ENCODE results near the gene NFIB.
A peak's percentile ranks its signal among the peaks of the same experiment; 100 is the strongest.

NFIB gene

DNA sequence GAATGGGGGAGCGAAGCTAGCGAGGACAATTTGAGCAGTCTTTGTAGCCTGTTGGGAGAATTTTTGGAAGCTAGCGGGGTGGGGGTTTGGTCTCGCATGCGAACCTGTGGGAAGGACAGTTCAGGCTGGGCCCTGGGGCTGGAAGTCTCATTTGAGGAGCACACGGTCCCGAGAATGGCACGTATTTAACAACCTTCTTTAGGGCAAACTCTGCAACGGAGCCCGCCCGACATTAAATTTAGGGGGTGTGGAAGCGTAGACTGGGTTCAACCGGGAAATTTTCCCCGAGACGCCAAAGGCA lies 35.2 kb upstream of the NFIB start:
- FAIRE-seq (no peak), DNase-seq (ENCODE audit: insufficient read length, low spot score) (no peak)
- TF ChIP-seq, protein P1, sequence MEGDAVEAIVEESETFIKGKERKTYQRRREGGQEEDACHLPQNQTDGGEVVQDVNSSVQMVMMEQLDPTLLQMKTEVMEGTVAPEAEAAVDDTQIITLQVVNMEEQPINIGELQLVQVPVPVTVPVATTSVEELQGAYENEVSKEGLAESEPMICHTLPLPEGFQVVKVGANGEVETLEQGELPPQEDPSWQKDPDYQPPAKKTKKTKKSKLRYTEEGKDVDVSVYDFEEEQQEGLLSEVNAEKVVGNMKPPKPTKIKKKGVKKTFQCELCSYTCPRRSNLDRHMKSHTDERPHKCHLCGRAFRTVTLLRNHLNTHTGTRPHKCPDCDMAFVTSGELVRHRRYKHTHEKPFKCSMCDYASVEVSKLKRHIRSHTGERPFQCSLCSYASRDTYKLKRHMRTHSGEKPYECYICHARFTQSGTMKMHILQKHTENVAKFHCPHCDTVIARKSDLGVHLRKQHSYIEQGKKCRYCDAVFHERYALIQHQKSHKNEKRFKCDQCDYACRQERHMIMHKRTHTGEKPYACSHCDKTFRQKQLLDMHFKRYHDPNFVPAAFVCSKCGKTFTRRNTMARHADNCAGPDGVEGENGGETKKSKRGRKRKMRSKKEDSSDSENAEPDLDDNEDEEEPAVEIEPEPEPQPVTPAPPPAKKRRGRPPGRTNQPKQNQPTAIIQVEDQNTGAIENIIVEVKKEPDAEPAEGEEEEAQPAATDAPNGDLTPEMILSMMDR (IDR thresholded peaks at IDR 0.05; ENCODE audit: insufficient read depth, missing control alignments): no peak

DNA sequence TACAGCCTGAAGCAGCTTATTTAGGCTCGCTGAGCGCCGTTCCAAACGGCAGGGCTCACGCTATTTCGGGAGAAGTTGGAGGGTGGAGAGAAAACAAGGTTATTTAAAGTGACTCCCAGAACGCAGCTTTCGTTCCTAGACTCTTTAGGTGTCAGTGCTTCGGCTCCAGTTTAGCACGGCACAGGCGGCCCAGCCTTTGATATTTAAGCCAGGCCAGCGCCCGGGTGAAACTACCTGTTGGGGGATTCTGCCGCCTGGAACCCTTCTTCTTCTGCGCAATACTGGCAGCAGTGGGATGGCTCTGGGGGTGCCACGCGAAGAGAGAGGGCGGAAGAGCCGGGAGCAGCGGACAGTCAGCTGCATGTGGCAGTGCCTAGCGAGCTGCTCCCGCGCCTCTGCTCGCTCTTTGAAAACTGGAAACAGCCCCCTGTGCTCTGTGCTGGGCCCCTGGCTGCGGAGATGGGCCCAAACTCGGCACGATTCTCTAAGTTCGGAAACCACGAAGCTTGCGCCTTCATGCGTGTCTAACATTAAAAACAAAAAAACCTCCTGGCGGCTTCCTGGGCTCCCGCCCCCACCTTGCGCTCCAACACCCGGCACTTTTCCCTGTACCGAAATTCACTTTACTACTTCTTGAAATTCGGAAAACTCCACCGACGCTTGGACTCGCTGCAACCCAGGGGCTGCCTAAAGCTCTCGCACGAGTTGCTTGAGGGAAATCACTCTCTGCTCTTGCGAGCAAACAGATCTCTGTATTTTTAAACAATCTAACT lies 34.6 kb upstream of the NFIB start:
- TF ChIP-seq, protein P1 (IDR thresholded peaks at IDR 0.05; ENCODE audit: insufficient read depth, missing control alignments): no peak
- FAIRE-seq (no peak), DNase-seq (ENCODE audit: insufficient read length, low spot score) (no peak)

DNA sequence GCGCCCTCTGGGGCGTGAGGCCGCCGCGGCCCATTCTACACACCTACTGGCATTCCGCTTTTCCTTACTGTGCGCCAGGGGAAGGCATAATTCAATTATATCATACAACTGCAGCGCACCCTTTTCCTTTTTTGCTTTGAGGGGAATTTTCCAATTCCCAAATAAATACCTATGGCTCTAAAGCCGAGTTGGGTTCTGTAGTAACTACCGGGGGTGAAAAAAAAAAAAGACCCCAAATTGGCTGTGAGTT lies 34.1 kb upstream of the NFIB start:
- DNase-seq (ENCODE audit: insufficient read length, low spot score): no peak
- TF ChIP-seq, protein P1 (IDR thresholded peaks at IDR 0.05; ENCODE audit: insufficient read depth, missing control alignments): no peak
- FAIRE-seq: no peak

DNA sequence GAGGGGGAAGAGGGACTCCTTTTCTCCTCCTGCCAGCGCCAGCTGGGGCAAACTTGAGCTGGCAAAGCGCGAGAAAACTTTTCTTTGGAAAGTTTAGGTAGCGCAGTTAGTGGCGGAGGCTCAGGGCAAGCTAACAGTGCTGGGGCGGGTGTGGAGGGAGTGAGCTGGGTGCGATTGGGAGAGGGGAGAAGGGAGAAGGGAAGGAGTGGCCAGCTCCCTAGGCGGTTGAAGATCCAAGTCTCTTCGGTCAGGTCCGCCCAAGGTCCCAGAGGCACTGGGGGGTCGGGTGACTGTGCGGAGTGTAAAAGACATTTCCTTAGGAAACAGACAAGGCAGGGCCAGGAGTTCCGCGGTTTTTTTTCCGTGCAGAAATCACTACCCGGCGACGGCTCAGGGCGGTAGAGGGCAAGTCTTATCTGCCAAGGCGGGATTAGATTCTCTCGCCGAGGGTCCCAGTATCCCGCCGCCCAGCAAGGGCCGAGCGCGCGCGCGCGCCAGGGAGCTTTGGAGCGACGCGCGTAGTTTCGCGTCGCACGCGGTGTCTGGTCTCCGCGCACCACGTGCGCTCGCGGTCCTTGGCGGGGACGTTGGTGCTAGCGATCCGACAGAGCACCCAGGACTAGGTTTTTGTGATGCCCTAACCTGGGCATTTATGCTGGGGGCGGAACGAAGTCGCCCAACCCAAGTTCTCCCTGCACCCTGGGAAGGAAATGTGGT lies 33.6 kb upstream of the NFIB start:
- FAIRE-seq (no peak), DNase-seq (ENCODE audit: insufficient read length, low spot score) (no peak)
- TF ChIP-seq, protein P1 (IDR thresholded peaks at IDR 0.05; ENCODE audit: insufficient read depth, missing control alignments): peak; percentile 11

DNA sequence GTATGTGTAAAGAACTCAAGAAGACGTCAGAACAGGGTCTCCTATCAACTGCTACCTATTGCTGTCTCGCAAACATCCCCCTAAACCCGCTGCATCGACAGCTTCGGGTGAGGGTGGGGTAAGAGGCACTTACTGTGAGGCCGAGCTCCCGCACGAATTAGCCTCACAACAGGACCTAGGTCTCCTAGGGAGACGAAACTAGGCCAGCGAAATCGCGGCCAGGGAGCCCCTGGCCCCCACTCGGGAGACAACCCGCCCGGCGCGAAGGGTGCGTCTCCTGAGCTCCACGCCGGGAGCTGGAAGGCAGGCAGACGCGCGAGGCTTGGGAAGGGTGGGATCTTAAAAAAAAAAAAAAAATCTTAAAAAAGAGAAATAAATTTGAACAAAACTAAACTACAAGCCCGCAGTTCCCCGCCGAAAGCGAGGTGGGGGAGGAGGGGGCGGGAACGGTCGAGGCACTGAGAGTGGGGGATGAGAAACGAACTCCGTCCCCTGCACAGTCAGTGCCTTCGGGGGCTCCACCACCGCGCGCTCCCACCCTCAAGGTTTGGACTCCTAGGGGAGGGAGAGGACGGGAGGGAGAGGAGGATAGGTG lies 33.0 kb upstream of the NFIB start:
- DNase-seq (ENCODE audit: insufficient read length, low spot score): no peak
- FAIRE-seq: no peak
- TF ChIP-seq, protein P1 (IDR thresholded peaks at IDR 0.05; ENCODE audit: insufficient read depth, missing control alignments): no peak

DNA sequence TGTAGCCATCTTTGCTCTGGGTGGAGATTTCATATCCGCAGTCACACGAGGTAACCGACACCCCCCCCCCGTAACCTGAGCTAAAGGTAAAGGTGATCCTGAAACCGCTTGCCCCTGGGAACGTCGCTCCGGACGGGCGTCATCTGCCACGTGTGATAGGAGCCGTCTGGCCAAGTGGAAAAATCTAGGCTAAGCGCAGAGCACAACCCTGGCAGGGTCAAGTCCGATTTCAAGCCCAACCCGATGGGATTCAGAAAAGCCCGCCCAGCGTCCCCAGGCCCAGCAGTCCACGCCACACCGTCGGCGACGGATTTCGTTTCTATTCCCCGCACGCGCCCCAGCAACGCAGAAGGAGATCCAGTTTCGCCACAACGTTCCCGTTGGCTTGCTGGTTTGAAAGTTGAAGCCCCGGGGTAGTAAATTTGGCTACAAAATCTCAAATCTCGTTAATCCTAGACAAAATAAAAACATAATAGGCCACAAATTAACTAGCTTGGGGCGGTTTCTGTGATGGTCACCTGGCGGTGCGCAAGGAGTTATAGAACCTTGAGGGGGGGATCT lies 32.4 kb upstream of the NFIB start:
- DNase-seq (ENCODE audit: insufficient read length, low spot score): no peak
- FAIRE-seq: no peak
- TF ChIP-seq, protein P1 (IDR thresholded peaks at IDR 0.05; ENCODE audit: insufficient read depth, missing control alignments): no peak

Measured in D721Med (cell line).